Heart left ventricle (tissue), 13 donors: ENCODE measurements around the gene RAB11A.
"Not testable (repeated sequence)": the region's sequence is repeated elsewhere in the genome, so short reads cannot be mapped to it uniquely, and the experiment has no call there.

Source experiments
- CTCF ChIP-seq, 12 donors: fragments of 200-600 bp; sonication (generic) in 4 of 12; IDR thresholded peaks; one replicate each; pipeline versions ENCODE4 v1.5.0 to v1.8.0; 2018 to 2022; ENCODE audit warnings: antibody characterized with exemption in 12 of 12, mild to moderate bottlenecking in 5 of 12
- POLR2A ChIP-seq, 2 donors: fragments of 450-650 bp; IDR thresholded peaks; one replicate each; pipeline ENCODE4 v1.6.1; 2017; ENCODE audit warnings: antibody characterized with exemption in 2 of 2, mild to moderate bottlenecking in 2 of 2, moderate library complexity in 2 of 2
- donor health status: ischemic (EF 13 %, LVEDD 7.1; RV severe dilation, severe dysfunction).
- donor health status: DM: no; HTN: yes; CAD: no.
- donor health status: DM: no; HTN: no; CAD: no.
- donor health status: ischemic (EF 25% LVEDD 6.9; RV normal size, moderate dysfunction).
- donor health status: ischemic (EF 25% LVEDD 5.7; RV mildly dilated, moderate dysfunction).
- donor health status: ischemic (EF 35%, LVEDD 5.7; RV mildly dilated, moderate dysfunction).
- donor health status: nonischemic (EF 11% LVEDD 7.7; RV severe dilation, severe dysfunction).
- donor health status: DM: yes; HTN: yes; CAD: no.
- donor health status: PGD.
- donor health status: ischemic (EF 29% LVEDD 5.4; RV normal size, mild dysfunction).
- donor health status: nonischemic (EF 23%, LVEDD 6.1; RV moderate dilation, normal function).

- TF ChIP-seq CTCF, POLR2A (IDR thresholded peaks at IDR 0.05): not testable (repeated sequence)
Observed at GRCh38 chr15:65867933-65868332, 1.4 kb upstream of the RAB11A start.
